Subcutaneous adipose tissue (tissue), 4 donors: ENCODE data around the gene CTCFL. TPM values are rescaled to one million over a fixed set of nuclear protein-coding genes. Genes with fewer than 3 reads are reported as not detected.

Experiments
- total RNA-seq, 4 donors: library from RNA; depleted of rRNA; stranded (reverse); fragments of >200 nt; gene quantifications; one replicate each; pipeline ENCODE4 v1.1.0, GENCODE V29; 2016
- TF ChIP-seq, protein P1 (sequence below): fragments of 450-650 bp; IDR thresholded peaks from one replicate; pipeline ENCODE4 v1.5.1; 2016; ENCODE audit warnings: low read depth, mild to moderate bottlenecking, control low read depth, antibody characterized with exemption, moderate library complexity

CTCFL gene
- total RNA-seq, 4 donors from 2014 or later: 0.17 TPM; not detected in 3

DNA sequence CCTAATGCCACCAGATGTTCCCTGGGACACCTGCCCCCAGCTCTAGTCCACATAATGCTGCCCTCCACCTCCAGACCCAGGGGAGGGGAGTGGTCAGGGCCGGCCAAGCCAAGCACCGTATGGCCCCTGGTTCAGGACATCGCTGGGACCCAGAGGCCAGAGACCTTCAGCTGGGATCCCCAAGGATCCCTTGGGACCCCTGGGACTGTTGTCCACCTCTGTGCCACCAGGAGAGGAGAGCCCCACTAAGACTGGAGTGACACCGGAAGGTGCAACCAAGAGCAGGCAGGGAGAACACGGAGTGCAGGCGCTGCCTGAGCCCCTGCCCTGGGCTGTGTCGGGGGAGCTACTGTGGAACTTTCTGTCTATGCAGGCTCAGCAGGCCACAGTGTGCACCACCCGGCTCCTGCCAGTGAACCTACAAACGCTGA lies 43.6 kb downstream of the CTCFL start:
- TF ChIP-seq, protein P1, sequence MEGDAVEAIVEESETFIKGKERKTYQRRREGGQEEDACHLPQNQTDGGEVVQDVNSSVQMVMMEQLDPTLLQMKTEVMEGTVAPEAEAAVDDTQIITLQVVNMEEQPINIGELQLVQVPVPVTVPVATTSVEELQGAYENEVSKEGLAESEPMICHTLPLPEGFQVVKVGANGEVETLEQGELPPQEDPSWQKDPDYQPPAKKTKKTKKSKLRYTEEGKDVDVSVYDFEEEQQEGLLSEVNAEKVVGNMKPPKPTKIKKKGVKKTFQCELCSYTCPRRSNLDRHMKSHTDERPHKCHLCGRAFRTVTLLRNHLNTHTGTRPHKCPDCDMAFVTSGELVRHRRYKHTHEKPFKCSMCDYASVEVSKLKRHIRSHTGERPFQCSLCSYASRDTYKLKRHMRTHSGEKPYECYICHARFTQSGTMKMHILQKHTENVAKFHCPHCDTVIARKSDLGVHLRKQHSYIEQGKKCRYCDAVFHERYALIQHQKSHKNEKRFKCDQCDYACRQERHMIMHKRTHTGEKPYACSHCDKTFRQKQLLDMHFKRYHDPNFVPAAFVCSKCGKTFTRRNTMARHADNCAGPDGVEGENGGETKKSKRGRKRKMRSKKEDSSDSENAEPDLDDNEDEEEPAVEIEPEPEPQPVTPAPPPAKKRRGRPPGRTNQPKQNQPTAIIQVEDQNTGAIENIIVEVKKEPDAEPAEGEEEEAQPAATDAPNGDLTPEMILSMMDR: no peak

DNA sequence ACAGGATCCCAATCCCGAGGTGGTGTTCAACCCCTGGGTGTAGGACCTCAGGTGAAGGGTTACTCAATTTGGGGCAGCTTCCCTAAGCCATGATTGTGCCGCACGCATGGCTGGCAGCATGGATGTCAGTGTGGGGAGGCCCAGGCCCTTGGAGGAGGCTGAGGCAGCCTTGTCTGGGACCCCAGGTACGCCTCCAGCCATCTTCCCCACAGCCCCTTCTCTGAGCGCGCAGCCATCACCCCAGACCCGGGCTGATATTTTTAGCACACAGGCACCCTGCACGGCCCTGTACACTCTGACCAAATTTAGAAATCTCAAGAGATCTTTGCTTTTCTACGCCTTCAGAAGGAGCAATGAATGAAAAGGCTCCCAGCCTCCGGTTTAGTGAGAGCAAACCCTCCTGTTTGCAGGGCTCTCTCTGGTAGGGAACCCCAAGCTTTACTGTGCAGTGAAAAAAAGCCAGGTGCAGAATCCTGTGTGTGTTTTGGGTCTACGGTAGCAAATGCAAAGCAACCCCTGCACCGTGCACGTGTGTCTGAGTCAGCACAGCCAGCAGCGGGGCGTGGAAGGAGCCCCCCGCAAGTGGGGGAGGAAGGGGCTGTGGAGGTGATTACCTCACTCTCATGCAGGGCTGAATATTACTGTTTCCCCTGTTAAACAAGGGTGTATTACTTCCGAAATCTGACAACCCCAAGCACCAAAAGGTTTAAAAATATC lies 44.3 kb downstream of the CTCFL start:
- TF ChIP-seq, protein P1: no peak

DNA sequence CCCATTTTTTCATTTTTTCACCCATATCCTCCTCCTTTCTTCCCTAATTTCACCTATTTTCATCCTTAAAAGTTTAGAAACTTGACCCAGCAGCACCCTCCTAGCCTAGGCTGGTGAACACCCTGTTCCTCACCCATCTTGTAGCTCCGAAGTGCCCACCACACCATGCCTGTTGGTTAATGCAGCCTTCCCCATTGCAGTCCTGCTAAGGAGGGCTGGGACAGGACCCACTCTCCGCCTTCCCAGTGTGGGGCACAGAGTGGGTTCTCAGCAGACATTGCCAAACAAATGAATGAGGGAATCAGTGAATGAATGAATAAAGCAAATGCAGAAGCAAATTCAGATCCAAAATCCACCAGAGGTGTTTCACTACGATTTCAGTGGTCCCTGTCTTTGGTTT lies 45.7 kb downstream of the CTCFL start:
- TF ChIP-seq, protein P1: no peak

DNA sequence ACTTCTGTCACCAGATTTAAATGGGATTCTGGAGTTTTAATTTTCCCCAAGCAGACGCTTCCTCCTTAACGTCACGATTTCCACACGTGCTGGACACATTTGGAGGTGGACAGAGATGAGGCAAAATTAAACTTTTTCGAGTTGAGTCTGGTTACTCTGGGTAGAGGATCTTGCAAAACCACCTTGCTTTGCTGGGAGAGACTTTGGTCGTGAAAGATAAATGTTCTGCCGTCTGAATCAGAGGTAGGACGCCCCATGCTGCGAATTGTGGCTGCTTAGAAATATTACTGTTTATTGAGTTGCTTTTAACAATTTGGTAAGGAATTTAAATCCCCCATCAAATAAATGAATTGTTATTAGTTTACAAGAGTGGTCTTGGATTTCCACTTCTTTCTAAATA lies 46.8 kb downstream of the CTCFL start:
- TF ChIP-seq, protein P1: no peak

DNA sequence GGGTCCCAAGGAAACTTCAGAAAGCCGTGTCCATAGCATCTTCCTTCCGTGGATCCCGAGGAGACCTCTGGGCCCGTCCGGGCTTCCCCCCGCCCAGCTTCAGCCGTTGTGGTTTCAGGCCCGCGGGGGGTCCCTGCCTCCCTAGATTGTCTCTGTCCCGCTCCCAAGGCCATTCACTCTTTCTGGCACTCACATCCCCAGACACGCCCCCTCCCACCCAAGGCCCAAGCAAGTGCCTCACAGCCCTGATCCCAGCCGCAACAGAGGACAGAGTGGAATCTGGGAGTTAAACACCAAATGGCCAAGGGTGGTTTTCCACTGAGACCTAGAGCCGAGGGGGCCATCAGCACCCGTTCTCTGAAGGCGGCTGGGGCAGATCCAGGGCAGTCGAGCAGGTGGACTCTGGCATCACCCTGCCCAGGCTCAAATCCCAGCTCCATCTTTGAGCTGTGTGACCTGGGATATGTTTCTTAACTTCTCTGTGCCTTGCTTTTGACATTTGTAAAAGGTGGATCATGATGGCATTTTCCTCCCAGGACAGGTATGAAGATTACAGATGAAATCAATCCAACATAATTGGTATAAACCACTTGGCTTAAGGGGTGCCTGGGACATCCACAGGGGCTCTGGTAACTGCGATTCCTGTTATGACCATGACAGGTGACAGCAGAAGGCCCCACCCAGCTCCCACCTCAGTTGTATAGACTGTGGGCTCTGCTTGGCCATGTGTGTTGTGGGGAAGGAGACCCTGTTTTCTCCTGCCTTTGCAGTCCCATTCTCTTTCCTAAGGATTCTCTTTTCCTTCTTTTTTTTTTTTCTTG lies 48.1 kb downstream of the CTCFL start:
- TF ChIP-seq, protein P1: no peak

DNA sequence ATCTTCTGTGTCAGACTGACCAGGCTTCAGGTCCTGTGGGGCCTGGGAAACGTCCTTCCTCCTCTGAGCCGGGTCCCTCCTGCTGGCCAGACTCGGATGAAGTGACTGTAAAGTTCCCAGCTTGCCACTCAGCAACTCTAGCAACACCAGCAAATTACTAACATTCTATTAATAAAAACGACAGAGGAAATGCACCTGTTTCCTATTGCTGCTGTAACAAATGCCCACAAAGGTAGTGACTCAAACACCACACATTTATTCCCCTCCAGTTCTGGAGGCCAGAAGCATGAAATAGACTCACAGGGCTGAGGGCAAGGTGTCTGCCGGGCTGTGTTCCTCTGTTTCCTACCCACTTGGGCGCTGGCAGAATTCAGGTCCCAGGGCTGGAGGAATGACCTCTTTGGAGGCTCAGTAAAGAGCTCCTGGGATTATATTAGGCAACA lies 48.8 kb downstream of the CTCFL start:
- TF ChIP-seq, protein P1: no peak

DNA sequence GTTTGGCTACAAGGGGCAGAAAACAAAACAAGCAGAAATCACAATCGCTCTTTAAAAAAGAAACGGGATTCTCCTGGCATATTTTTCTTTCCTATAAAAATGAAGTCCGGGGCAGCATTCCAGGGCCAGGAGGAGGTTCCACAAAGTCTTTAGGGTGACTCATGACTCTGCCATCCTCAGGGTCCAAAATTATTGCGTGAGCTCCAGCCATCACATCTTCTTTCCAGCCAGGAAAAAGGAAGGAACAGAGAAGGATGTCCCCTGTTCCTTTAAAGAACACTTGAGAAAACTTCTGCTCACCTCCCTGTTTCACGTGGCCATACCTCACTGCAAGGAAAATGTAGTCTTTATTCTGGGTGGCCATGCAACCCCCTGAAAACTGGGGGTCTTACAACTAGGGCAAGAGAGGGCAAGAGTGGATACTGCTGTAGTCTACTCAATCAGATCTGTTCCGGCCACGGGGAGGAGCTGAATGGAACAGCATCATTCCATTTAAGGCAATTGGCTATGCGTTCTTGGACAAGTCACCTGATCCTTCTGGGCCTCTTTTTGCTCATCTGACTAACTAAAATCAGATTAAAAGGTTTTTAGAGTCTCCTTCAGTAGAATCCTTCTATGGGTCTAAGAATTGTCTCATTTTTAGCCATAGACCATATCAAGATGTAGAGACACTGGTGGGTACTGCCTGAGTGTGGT lies 49.4 kb downstream of the CTCFL start:
- TF ChIP-seq, protein P1: no peak
